ENCODE measurements around the gene ACTL6B.

GRCh38 chr7:100640517-100641440 lies 15.5 kb downstream of the ACTL6B start:
- TF ChIP-seq CTCF (conservative IDR thresholded peaks at IDR 0.05) (no peak), EZH2 (IDR thresholded peaks at IDR 0.05; ENCODE audit: low read depth) (no peak)

All from PC-9 (cell line).